Parathyroid adenoma (tissue), 2 donors: Measurements from ENCODE around the gene UNCX.
"Not testable (repeated sequence)": the region's sequence is repeated elsewhere in the genome, so short reads cannot be mapped to it uniquely, and the experiment has no call there.

Experiments used
- H2AFZ ChIP-seq: fragments of 300-600 bp; sonication (generic); one replicate; pipeline ENCODE4 v1.7.0; 2017; ENCODE audit warnings: antibody characterized with exemption, mild to moderate bottlenecking
- H3K27ac ChIP-seq: fragments of 300-600 bp; sonication (generic); one replicate; pipeline ENCODE4 v1.7.0; 2017
- H3K27me3 ChIP-seq: fragments of 300-600 bp; sonication (generic); one replicate; pipeline ENCODE4 v1.7.0; 2017; ENCODE audit warnings: low read length; ENCODE audit not compliant: control insufficient read depth, insufficient read depth
- H3K36me3 ChIP-seq: fragments of 300-600 bp; sonication (generic); one replicate; pipeline ENCODE4 v1.7.0; 2017; ENCODE audit warnings: low read length; ENCODE audit not compliant: control insufficient read depth, insufficient read depth
- H3K4me1 ChIP-seq: fragments of 300-600 bp; sonication (generic); one replicate; pipeline ENCODE4 v1.7.0; 2017; ENCODE audit warnings: control low read depth
- H3K4me2 ChIP-seq: fragments of 300-600 bp; sonication (generic); one replicate; pipeline ENCODE4 v1.7.0; 2017; ENCODE audit warnings: low read length
- H3K4me3 ChIP-seq: fragments of 300-600 bp; sonication (generic); one replicate; pipeline ENCODE4 v1.7.0; 2017; ENCODE audit warnings: low read depth, low read length
- H3K79me2 ChIP-seq: fragments of 300-600 bp; sonication (generic); one replicate; pipeline ENCODE4 v1.7.0; 2017; ENCODE audit warnings: control low read depth
- H3K9ac ChIP-seq: fragments of 300-600 bp; sonication (generic); one replicate; pipeline ENCODE4 v1.7.0; 2017; ENCODE audit warnings: mild to moderate bottlenecking
- H3K9me3 ChIP-seq: fragments of 300-600 bp; sonication (generic); one replicate; pipeline ENCODE4 v1.7.0; 2017; ENCODE audit warnings: low read length; ENCODE audit not compliant: control insufficient read depth
- TF ChIP-seq, protein P1 (sequence below): fragments of 300-600 bp; sonication (generic); IDR thresholded peaks from one replicate; pipeline ENCODE4 v1.7.0; 2017; ENCODE audit warnings: antibody characterized with exemption, mild to moderate bottlenecking
- donor health status: primary hyperparathyroidism.

UNCX gene

DNA sequence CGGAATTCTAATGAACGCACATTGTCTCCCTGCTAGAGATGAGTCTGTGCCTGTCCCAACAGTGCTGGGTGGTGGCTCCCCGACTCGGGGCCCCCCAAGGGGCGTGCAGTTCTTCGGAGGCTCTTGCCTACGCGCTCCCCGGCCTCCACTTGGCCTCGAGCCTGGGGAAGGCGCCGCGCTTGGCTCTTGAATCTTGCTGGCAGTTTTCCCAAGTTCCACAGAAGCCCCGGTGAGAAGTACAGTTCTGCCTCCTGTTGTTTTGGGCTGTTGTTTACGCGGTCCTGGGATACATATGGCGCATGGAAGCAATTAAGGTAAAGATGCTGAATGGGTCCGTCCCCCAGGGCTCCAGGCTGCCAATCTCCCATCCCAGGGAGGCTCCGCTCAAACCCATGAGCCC lies 32.6 kb upstream of the UNCX start:
- no peaks in the 10 kb centered on the region for H3K79me2 ChIP-seq
- H3K9ac ChIP-seq: no peak overlapping the region
- TF ChIP-seq, protein P1, sequence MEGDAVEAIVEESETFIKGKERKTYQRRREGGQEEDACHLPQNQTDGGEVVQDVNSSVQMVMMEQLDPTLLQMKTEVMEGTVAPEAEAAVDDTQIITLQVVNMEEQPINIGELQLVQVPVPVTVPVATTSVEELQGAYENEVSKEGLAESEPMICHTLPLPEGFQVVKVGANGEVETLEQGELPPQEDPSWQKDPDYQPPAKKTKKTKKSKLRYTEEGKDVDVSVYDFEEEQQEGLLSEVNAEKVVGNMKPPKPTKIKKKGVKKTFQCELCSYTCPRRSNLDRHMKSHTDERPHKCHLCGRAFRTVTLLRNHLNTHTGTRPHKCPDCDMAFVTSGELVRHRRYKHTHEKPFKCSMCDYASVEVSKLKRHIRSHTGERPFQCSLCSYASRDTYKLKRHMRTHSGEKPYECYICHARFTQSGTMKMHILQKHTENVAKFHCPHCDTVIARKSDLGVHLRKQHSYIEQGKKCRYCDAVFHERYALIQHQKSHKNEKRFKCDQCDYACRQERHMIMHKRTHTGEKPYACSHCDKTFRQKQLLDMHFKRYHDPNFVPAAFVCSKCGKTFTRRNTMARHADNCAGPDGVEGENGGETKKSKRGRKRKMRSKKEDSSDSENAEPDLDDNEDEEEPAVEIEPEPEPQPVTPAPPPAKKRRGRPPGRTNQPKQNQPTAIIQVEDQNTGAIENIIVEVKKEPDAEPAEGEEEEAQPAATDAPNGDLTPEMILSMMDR: no peak
- H3K36me3 ChIP-seq: no peaks in the 10 kb centered on the region
- no peak overlapping the region for H2AFZ ChIP-seq
- no peaks in the 10 kb centered on the region for H3K4me1 ChIP-seq
- no peaks in the 10 kb centered on the region for H3K27me3 ChIP-seq
- H3K27ac ChIP-seq: no peak overlapping the region
- H3K9me3 ChIP-seq: no peaks in the 10 kb centered on the region
- H3K4me2 ChIP-seq: no peak overlapping the region
- H3K4me3 ChIP-seq: no peak overlapping the region

DNA sequence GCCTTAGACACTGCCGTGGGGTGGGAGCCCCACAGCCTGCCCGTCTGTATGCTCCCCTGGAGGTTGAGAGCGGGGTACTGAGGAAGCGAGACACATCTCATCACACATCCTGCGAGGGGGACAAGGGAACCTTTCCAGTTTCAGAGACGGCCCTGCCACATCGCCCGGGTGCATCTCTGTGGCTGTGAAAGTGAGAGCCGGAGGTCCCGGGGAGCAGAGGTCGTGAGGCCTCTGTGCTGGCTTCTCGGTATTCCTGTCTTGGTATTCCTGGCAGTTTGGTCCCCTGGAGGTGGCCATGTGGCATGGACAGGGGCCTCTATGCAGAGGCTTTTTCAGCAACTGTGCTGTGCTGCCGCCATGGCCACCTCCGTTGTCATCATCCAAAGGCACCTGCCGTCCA lies 30.8 kb upstream of the UNCX start:
- Histone ChIP-seq H3K4me2 (no peak overlapping the region), H3K9ac (no peak overlapping the region), H2AFZ (no peak overlapping the region), H3K27me3 (no peaks in the 10 kb centered on the region), H3K79me2 (no peaks in the 10 kb centered on the region), H3K9me3 (no peaks in the 10 kb centered on the region), H3K36me3 (no peaks in the 10 kb centered on the region), H3K4me3 (no peak overlapping the region), H3K27ac (no peak overlapping the region), H3K4me1 (no peaks in the 10 kb centered on the region)
- TF ChIP-seq, protein P1: no peak

DNA sequence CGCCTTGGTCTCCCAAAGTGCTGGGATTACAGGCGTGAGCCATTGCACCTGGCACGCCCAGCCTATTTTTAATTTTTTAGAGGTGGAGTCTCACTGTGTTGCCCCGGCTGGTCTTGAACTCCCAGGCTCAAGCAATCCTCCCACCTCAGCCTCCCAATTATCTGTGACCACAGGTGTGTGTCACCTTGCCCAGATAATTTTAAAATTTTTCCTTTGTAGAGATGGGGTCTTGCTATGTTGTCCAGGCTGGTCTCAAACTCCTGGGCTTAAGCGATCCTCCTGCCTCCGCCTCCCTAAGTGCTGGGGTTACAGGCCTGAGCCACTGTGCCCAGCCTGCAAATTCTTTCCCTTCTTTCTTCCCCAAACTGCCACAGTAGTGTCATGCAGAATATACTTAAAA lies 29.8 kb upstream of the UNCX start:
- H3K9ac ChIP-seq, H2AFZ ChIP-seq, H3K27ac ChIP-seq, H3K79me2 ChIP-seq, H3K4me3 ChIP-seq, H3K9me3 ChIP-seq, H3K4me1 ChIP-seq, H3K36me3 ChIP-seq, H3K27me3 ChIP-seq, H3K4me2 ChIP-seq: not testable (repeated sequence)

DNA sequence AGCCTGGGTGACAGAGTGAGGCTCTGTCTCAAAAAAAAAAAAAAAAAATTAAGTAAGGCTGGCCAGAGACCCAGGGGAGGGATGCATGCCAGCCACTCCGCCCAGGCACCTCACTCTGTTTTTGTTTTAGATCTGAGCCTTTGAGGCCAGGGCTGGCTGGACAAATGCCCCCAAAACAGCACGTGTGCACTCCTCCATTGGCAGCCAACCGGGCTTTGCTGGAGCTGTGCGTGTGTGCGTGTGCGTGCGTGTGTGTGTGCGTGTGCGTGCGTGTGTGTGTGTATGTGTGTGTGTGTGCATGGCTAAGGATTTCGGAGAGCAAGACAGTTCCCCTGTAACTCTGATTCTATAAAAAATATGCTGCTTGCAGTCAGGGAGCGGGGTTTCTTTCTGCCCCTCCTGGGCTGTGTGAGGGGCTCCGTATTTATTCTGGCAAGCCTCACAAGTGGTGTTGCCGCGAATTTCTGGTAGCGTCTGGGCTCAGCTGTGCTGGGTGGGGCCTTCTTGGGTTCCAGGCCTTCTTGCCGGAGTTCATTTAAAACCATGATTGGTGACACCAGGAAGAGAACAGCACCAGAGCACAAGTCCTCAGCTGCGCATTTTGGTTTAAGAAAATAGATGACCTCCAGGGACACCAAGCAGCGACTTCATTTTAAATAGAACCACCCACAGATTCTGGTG lies 28.1 kb upstream of the UNCX start:
- Histone ChIP-seq H3K4me1 (no peaks in the 10 kb centered on the region), H3K27ac (no peak overlapping the region), H3K9me3 (no peaks in the 10 kb centered on the region), H3K4me2 (no peak overlapping the region), H2AFZ (no peak overlapping the region), H3K36me3 (no peaks in the 10 kb centered on the region), H3K79me2 (no peaks in the 10 kb centered on the region), H3K27me3 (no peaks in the 10 kb centered on the region), H3K4me3 (no peak overlapping the region), H3K9ac (no peak overlapping the region)
- TF ChIP-seq, protein P1: no peak

DNA sequence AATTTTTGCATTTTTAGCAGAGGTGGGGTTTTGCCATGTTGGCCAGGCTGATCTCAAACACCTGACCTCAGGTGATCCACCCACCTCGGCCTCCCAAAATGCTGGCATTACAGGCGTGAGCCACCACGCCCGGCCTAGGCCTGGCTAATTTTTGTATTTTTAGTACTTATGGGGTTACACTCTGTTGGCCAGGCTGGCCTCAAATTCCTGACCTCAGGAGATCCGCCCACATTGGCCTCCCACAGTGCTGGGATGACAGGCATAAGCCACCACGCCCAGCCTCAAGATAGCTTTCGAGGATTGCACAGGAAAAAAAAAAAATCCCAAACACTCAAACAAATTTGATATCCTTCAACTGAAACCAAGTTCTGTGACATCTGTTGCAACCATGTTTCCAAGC lies 26.9 kb upstream of the UNCX start:
- not testable (repeated sequence) for H3K9ac ChIP-seq, H3K9me3 ChIP-seq, H3K36me3 ChIP-seq, H3K4me3 ChIP-seq, H3K27ac ChIP-seq, H3K79me2 ChIP-seq, H3K4me2 ChIP-seq, H3K4me1 ChIP-seq, H2AFZ ChIP-seq, H3K27me3 ChIP-seq

DNA sequence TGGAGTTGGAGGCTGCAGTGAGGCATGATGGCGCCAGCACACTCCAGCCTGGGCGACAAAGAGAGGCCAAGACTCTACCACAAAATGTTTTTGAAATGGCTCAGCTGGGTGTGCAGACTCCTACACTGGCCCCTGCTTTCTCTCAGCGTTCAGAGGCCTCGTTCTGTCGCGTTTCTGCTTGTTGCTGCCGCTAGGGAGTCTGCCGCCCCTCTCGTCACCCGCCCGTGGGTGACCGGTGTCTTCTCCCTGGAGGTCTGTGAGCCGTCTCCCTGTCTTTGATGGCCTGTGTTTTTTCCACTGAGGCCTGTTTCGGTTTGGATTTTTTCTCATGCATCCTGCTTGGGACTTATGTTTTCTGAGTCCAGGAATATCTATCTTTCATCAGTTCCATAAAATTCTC lies 23.6 kb upstream of the UNCX start:
- H3K27me3 ChIP-seq: no peaks in the 10 kb centered on the region
- H3K9ac ChIP-seq: no peak overlapping the region

More for the DNA sequence above, 23.6 kb upstream of the UNCX start:
- TF ChIP-seq, protein P1: no peak
- no peak overlapping the region for H3K4me2 ChIP-seq
- no peaks in the 10 kb centered on the region for H3K4me1 ChIP-seq
- no peaks in the 10 kb centered on the region for H3K9me3 ChIP-seq
- H3K4me3 ChIP-seq: no peak overlapping the region
- no peak overlapping the region for H2AFZ ChIP-seq
- no peaks in the 10 kb centered on the region for H3K36me3 ChIP-seq
- no peaks in the 10 kb centered on the region for H3K79me2 ChIP-seq
- no peak overlapping the region for H3K27ac ChIP-seq
